ENCODE results near the gene CLDN9.

Gene CLDN9

DNA sequence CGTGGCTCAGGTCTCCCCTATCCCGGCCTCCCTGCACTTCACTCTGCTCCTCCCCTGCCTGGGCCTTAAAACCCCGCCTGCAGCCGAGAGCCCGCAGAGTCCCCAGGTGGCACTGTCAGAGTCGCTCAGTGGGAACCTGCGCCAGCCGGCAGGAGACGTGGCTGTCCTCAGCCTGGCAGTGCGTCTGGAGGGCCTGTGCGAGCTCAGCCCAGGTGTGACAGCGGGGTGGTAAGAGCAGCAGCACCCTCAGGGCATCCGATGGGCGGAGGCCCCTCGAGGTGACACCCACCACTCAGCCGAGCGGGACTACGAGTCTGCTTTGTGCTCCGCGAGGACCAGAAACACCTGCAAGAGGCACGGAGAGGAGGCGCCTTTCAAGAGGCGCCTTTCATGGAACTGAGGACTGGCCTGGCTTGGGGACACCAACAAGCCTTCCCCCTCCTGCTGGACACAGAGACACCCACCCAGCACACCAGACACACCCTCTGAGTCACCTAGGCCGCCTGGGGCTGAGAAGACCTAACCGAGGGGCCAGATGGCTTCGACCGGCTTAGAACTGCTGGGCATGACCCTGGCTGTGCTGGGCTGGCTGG, at the start of gene CLDN9:
CLDN9 (plus strand) TSS at position 96 of the 593 bp plus-strand sequence; CDS start at position 536, 440 bp downstream.
- peaks cover 8% of the 10 kb centered on the region for H3K4me1 ChIP-seq (ENCODE audit: insufficient read depth, low read length)
- no peaks in the 10 kb centered on the region for H3K9me3 ChIP-seq (ENCODE audit: low read length)
- no peak within 1 kb of the TSS for H3K4me3 ChIP-seq (ENCODE audit: low read length)
- no peaks in the 10 kb centered on the region for H3K36me3 ChIP-seq (ENCODE audit: insufficient read depth, low read length)
- H3K27me3 ChIP-seq (ENCODE audit: insufficient read depth, low read length), result peaks cover 74% of the 10 kb centered on the region
- no peak within 1 kb of the TSS for H2AFZ ChIP-seq (ENCODE audit: low read depth, low read length)

DNA sequence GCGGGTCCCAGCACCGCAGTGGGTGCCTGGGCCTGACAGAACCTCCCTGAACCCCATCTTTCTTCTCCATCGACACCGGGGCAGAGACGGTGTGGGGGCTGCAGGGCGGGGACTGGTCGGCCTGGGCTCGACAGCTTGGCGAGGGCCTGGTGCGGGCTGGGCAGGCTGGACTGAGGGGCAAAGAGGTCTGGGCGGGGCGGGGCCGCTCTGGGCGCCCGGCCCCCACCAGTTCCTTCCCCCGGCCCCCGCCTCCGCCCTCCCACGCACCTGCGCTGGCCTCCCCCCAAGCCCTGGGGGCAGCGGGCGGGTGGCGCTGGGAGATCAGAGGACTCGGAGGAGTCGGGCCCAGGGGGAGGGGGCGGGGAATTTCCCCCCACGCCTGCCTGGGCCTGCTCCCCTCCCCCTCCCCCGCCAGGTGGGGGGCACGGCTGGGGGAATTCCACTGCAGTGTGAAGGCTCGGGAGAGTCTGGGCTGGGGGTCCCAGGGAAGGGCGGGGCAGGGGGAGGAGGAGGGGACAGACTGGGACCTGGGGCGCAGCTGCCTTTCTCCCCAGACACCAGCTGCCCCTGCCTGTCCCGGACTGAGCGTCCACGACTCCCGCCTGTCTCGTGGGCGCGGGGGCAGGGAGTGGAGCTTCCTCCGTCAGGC, 49.5 kb upstream of the CLDN9 start:
- Histone ChIP-seq H3K4me1 (ENCODE audit: insufficient read depth, low read length) (peaks cover 15% of the 10 kb centered on the region), H3K27me3 (ENCODE audit: insufficient read depth, low read length) (peaks cover 14% of the 10 kb centered on the region), H3K9me3 (ENCODE audit: low read length) (no peaks in the 10 kb centered on the region), H2AFZ (ENCODE audit: low read depth, low read length) (peak overlapping the region; percentile 76), H3K4me3 (ENCODE audit: low read length) (peak overlapping the region; percentile 43), H3K36me3 (ENCODE audit: insufficient read depth, low read length) (no peaks in the 10 kb centered on the region)

- Histone ChIP-seq H3K4me3 (ENCODE audit: low read length) (peak within 1 kb of the TSS; percentile 43), H3K36me3 (ENCODE audit: insufficient read depth, low read length) (no peaks in the 10 kb centered on the region), H2AFZ (ENCODE audit: low read depth, low read length) (peak within 1 kb of the TSS; percentile 76), H3K4me1 (ENCODE audit: insufficient read depth, low read length) (peaks cover 19% of the 10 kb centered on the region), H3K27me3 (ENCODE audit: insufficient read depth, low read length) (peaks cover 14% of the 10 kb centered on the region), H3K9me3 (ENCODE audit: low read length) (no peaks in the 10 kb centered on the region)
Observed at GRCh38 chr16:2963723-2964474, 48.8 kb upstream of the CLDN9 start, which contains the start of gene KREMEN2. Gene KREMEN2 (plus strand): TSS chr16:2964275. CDS start chr16:2964521, 246 bp downstream.

GRCh38 chr16:2964475-2965336, 48.0 kb upstream of the CLDN9 start:
- H3K4me1 ChIP-seq (ENCODE audit: insufficient read depth, low read length), result peaks cover 19% of the 10 kb centered on the region
- H3K27me3 ChIP-seq (ENCODE audit: insufficient read depth, low read length), result peaks cover 14% of the 10 kb centered on the region
- H3K4me3 ChIP-seq (ENCODE audit: low read length), result peak overlapping the region; percentile 43
- no peaks in the 10 kb centered on the region for H3K36me3 ChIP-seq (ENCODE audit: insufficient read depth, low read length)
- no peaks in the 10 kb centered on the region for H3K9me3 ChIP-seq (ENCODE audit: low read length)
- H2AFZ ChIP-seq (ENCODE audit: low read depth, low read length), result peak overlapping the region; percentile 76

- peaks cover 2% of the 10 kb centered on the region for H3K36me3 ChIP-seq (ENCODE audit: insufficient read depth, low read length)
Observed at GRCh38 chr16:2966043-2966807, 46.5 kb upstream of the CLDN9 start.

GRCh38 chr16:2966808-2967191, 45.9 kb upstream of the CLDN9 start:
- Histone ChIP-seq H3K9me3 (ENCODE audit: low read length) (no peaks in the 10 kb centered on the region), H3K36me3 (ENCODE audit: insufficient read depth, low read length) (peaks cover 7% of the 10 kb centered on the region), H3K4me1 (ENCODE audit: insufficient read depth, low read length) (peaks cover 27% of the 10 kb centered on the region), H3K27me3 (ENCODE audit: insufficient read depth, low read length) (peaks cover 14% of the 10 kb centered on the region), H3K4me3 (ENCODE audit: low read length) (no peak overlapping the region), H2AFZ (ENCODE audit: low read depth, low read length) (no peak overlapping the region)

More at GRCh38 chr16:2966043-2966807, 46.5 kb upstream of the CLDN9 start:
- Histone ChIP-seq H3K27me3 (ENCODE audit: insufficient read depth, low read length) (peaks cover 14% of the 10 kb centered on the region), H3K9me3 (ENCODE audit: low read length) (no peaks in the 10 kb centered on the region), H2AFZ (ENCODE audit: low read depth, low read length) (no peak overlapping the region), H3K4me3 (ENCODE audit: low read length) (no peak overlapping the region), H3K4me1 (ENCODE audit: insufficient read depth, low read length) (peaks cover 27% of the 10 kb centered on the region)

GRCh38 chr16:2967211-2967631, 45.5 kb upstream of the CLDN9 start:
- H2AFZ ChIP-seq (ENCODE audit: low read depth, low read length), result no peak overlapping the region
- H3K9me3 ChIP-seq (ENCODE audit: low read length), result no peaks in the 10 kb centered on the region
- no peak overlapping the region for H3K4me3 ChIP-seq (ENCODE audit: low read length)
- peaks cover 11% of the 10 kb centered on the region for H3K36me3 ChIP-seq (ENCODE audit: insufficient read depth, low read length)
- peaks cover 27% of the 10 kb centered on the region for H3K4me1 ChIP-seq (ENCODE audit: insufficient read depth, low read length)
- peaks cover 12% of the 10 kb centered on the region for H3K27me3 ChIP-seq (ENCODE audit: insufficient read depth, low read length)

- Histone ChIP-seq H3K9me3 (ENCODE audit: low read length) (no peaks in the 10 kb centered on the region), H2AFZ (ENCODE audit: low read depth, low read length) (no peak overlapping the region), H3K4me1 (ENCODE audit: insufficient read depth, low read length) (peaks cover 27% of the 10 kb centered on the region), H3K4me3 (ENCODE audit: low read length) (no peak overlapping the region), H3K36me3 (ENCODE audit: insufficient read depth, low read length) (peaks cover 16% of the 10 kb centered on the region), H3K27me3 (ENCODE audit: insufficient read depth, low read length) (peaks cover 7% of the 10 kb centered on the region)
Observed at GRCh38 chr16:2967721-2968161, 45.0 kb upstream of the CLDN9 start.

DNA sequence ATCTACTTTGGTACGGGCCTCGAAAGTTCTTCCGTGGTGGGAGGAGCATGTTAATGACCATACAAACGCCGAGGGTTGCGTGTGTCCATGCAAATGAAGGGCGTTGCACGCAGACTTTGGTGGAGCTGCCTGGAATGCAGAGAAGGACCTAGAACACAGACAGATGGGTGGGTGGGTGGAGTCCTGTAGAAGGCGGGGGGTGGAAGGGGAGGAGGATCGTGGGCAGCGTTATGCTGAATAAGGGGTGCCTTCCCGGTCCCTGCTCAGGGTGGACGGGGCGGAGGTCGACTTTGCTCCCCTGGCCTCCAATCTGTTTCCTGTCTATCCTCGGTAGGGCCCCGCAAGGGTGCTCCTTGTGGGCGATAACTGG, 44.4 kb upstream of the CLDN9 start:
- peak overlapping the region; percentile 94 for H3K4me3 ChIP-seq (ENCODE audit: low read length)
- H3K4me1 ChIP-seq (ENCODE audit: insufficient read depth, low read length), result peaks cover 27% of the 10 kb centered on the region
- no peak overlapping the region for H2AFZ ChIP-seq (ENCODE audit: low read depth, low read length)
- peaks cover 20% of the 10 kb centered on the region for H3K36me3 ChIP-seq (ENCODE audit: insufficient read depth, low read length)
- no peaks in the 10 kb centered on the region for H3K9me3 ChIP-seq (ENCODE audit: low read length)
- peaks cover 4% of the 10 kb centered on the region for H3K27me3 ChIP-seq (ENCODE audit: insufficient read depth, low read length)

DNA sequence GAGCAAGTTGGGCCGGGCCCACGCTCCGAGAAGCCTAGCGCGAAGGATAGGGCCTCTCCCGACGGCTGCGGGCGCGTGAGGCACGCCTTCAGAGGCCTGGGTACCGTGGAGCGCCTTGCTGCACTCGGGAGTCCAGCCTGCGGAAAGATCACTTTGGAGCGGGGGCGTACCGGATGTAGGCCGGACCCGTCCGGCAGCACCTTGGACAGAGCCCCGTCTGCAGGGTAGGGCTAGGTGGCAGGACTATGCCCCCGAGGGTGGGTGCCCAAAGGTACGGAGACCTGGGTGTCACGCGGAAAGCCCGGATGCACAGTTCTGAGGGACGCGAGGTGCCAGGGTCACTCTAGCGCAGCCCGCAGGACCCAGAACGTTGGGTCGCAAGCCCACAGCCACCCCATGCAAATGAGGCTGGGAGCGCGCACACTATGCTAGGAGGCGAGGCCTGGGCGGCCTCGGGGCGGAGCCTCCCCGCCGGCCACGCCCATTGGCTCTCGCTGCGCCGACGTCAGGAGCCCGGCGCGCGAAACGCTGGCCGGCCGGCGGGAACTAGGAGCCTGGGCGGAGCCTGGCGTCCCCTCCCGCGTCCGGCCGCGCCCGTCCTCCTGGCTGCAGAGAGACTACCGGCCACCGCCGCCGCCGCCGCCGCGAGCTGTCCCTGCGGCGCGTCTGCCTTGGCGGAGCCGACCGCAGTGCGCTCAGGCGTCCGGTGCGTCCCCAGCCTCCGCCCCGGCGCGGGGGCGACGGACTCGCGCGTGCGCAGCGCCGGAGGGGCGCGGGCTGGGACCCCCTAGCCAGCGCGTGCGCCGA, 43.8 kb upstream of the CLDN9 start, which contains the start of gene PAQR4:
PAQR4 (plus strand) TSS at position 611 of the 807 bp plus-strand sequence. CDS start 327 bp downstream, outside the sequence.
- peak within 1 kb of the TSS; percentile 94 for H3K4me3 ChIP-seq (ENCODE audit: low read length)
- H3K36me3 ChIP-seq (ENCODE audit: insufficient read depth, low read length), result peaks cover 20% of the 10 kb centered on the region
- peaks cover 4% of the 10 kb centered on the region for H3K27me3 ChIP-seq (ENCODE audit: insufficient read depth, low read length)
- peak within 1 kb of the TSS; percentile 91 for H2AFZ ChIP-seq (ENCODE audit: low read depth, low read length)
- no peaks in the 10 kb centered on the region for H3K9me3 ChIP-seq (ENCODE audit: low read length)
- H3K4me1 ChIP-seq (ENCODE audit: insufficient read depth, low read length), result peaks cover 21% of the 10 kb centered on the region
